ENCODE results near the gene TARS3. TPM values are rescaled to one million over a fixed set of nuclear protein-coding genes. Genes with fewer than 3 reads are reported as not detected.

The TARS3 gene
- total and polyA plus RNA-seq, 2 donors (not counting 1 experiment from before 2014, with no cell fraction given), result 9.7 to 27.0 TPM

GRCh38 chr15:101731746-101732145 is 7.5 kb upstream of the TARS3 start:
- CTCF ChIA-PET, result no interaction called here
- no peak overlapping the region for H3K4me3 Mint-ChIP-seq

GRCh38 chr15:101727186-101727585 is 2.9 kb upstream of the TARS3 start:
- no peak overlapping the region for H3K4me3 ChIP-seq (ENCODE audit: control extremely low read depth in 1 of 5, extremely low read depth in 1 of 5, insufficient read depth in 1 of 5, low read depth in 2 of 5, low read length in 4 of 5)
- no CpG with 5 or more reads among the region's 1 CpG for WGBS (ENCODE audit: insufficient coverage)
- POLR2A ChIA-PET, result no interaction called here
- Mint-ChIP-seq H3K9me3 (ENCODE audit: insufficient read depth) (no peaks in the 10 kb centered on the region), H3K4me1 (peaks cover 12% of the 10 kb centered on the region), H3K4me3 (no peak overlapping the region), H3K27ac (no peak overlapping the region), H3K27me3 (no peaks in the 10 kb centered on the region)
- TF ChIP-seq EZH2 (IDR thresholded peaks at IDR 0.05; ENCODE audit: borderline replicate concordance, insufficient read depth, low read depth, low read length, poor library complexity, severe bottlenecking) (no peak), CTCF (IDR thresholded peaks at IDR 0.05) (no peak)
- CTCF ChIA-PET, result no interaction called here
- ATAC-seq (ENCODE audit: low read depth), result no peak
- H3K79me2 ChIP-seq (ENCODE audit: control insufficient read depth, insufficient read depth, low read length), result no peaks in the 10 kb centered on the region
- H3K4me1 ChIP-seq (ENCODE audit: control insufficient read depth in 2 of 2, insufficient read depth in 2 of 2, low read length in 2 of 2), result peaks cover 10 to 11% of the 10 kb centered on the region in 2 donors
- no peaks in the 10 kb centered on the region for H3K27me3 ChIP-seq (replicated peaks in 1 of 4; ENCODE audit: control extremely low read depth in 1 of 4, control insufficient read depth in 3 of 4, insufficient read depth in 4 of 4, low read length in 3 of 4)
- no peak overlapping the region for H3K4me2 ChIP-seq (replicated peaks; ENCODE audit: low read depth, low read length, poor library complexity, severe bottlenecking)
- no peaks in the 10 kb centered on the region for H3K36me3 ChIP-seq (replicated peaks in 1 of 2; ENCODE audit: control extremely low read depth in 1 of 2, control insufficient read depth in 1 of 2, extremely low read depth in 1 of 2, insufficient read depth in 2 of 2, low read length in 1 of 2)
- H3K9ac ChIP-seq (ENCODE audit: low read length), result no peak overlapping the region
- no peaks in the 10 kb centered on the region for H3K9me3 ChIP-seq (ENCODE audit: control extremely low read depth in 1 of 3, control insufficient read depth in 2 of 3, insufficient read depth in 1 of 3, low read length in 2 of 3)
- DNase-seq, result no peak
- peaks cover 2% of the 10 kb centered on the region for H4K20me1 ChIP-seq (ENCODE audit: control insufficient read depth, insufficient read depth, low read length, poor library complexity, severe bottlenecking)
- intact Hi-C loops (cut with micrococcal nuclease), result no loop called here
- H2AFZ ChIP-seq (ENCODE audit: insufficient read depth, low read depth, low read length, poor library complexity, severe bottlenecking), result no peak overlapping the region
- H3K27ac ChIP-seq (ENCODE audit: low read length in 2 of 2), result no peak overlapping the region

More at GRCh38 chr15:101731746-101732145, 7.5 kb upstream of the TARS3 start:
- Histone ChIP-seq H4K20me1 (ENCODE audit: control insufficient read depth, insufficient read depth, low read length, poor library complexity, severe bottlenecking) (no peaks in the 10 kb centered on the region), H3K4me3 (ENCODE audit: control extremely low read depth in 1 of 5, extremely low read depth in 1 of 5, insufficient read depth in 1 of 5, low read depth in 2 of 5, low read length in 4 of 5) (no peak overlapping the region), H3K9me3 (ENCODE audit: control extremely low read depth in 1 of 3, control insufficient read depth in 2 of 3, insufficient read depth in 1 of 3, low read length in 2 of 3) (no peaks in the 10 kb centered on the region), H3K9ac (ENCODE audit: low read length) (no peak overlapping the region), H3K36me3 (replicated peaks in 1 of 2; ENCODE audit: control extremely low read depth in 1 of 2, control insufficient read depth in 1 of 2, extremely low read depth in 1 of 2, insufficient read depth in 2 of 2, low read length in 1 of 2) (no peaks in the 10 kb centered on the region), H2AFZ (ENCODE audit: insufficient read depth, low read depth, low read length, poor library complexity, severe bottlenecking) (no peak overlapping the region), H3K4me2 (replicated peaks; ENCODE audit: low read depth, low read length, poor library complexity, severe bottlenecking) (no peak overlapping the region), H3K79me2 (ENCODE audit: control insufficient read depth, insufficient read depth, low read length) (no peaks in the 10 kb centered on the region), H3K27ac (ENCODE audit: low read length in 2 of 2) (no peak overlapping the region), H3K27me3 (replicated peaks in 1 of 4; ENCODE audit: control extremely low read depth in 1 of 4, control insufficient read depth in 3 of 4, insufficient read depth in 4 of 4, low read length in 3 of 4) (no peaks in the 10 kb centered on the region), H3K4me1 (ENCODE audit: control insufficient read depth in 2 of 2, insufficient read depth in 2 of 2, low read length in 2 of 2) (no peaks in the 10 kb centered on the region)
- intact Hi-C loops (cut with micrococcal nuclease), result no loop called here
- H3K27ac Mint-ChIP-seq, result no peak overlapping the region
- DNase-seq (no peak), ATAC-seq (ENCODE audit: low read depth) (no peak)
- WGBS (ENCODE audit: insufficient coverage), result 84% methylated on average over 6 of the region's 6 CpGs
- H3K9me3 Mint-ChIP-seq (ENCODE audit: insufficient read depth), result no peaks in the 10 kb centered on the region
- POLR2A ChIA-PET, result interaction anchor here (0.5 kb wide), 1 partner anchor 15 kb away, joined by 5 read pairs; no protein-coding TSS in a partner anchor
- no peaks in the 10 kb centered on the region for H3K4me1 Mint-ChIP-seq
- no peaks in the 10 kb centered on the region for H3K27me3 Mint-ChIP-seq
- TF ChIP-seq EZH2 (IDR thresholded peaks at IDR 0.05; ENCODE audit: borderline replicate concordance, insufficient read depth, low read depth, low read length, poor library complexity, severe bottlenecking) (no peak), CTCF (IDR thresholded peaks at IDR 0.05) (no peak)
